Liver (tissue), 9 donors: ENCODE data around the gene HTR2A. TPM values are rescaled to one million over a fixed set of nuclear protein-coding genes. Genes with fewer than 3 reads are reported as not detected.

Experiments used
- DNase-seq: peaks from one replicate; pipeline ENCODE4 v3.0.0-alpha.2; 2017; ENCODE audit warnings: low spot score
- H3K27ac ChIP-seq, 2 donors: one replicate each; pipeline ENCODE4 v1.7.0; 2013; ENCODE audit warnings: inconsistent platforms in 2 of 2, low read length in 2 of 2, control low read depth in 1 of 2, low read depth in 1 of 2, mild to moderate bottlenecking in 1 of 2
- H3K27me3 ChIP-seq, 4 donors: one replicate each; pipeline versions ENCODE4 v1.6.1 to v1.7.0; 2013; ENCODE audit warnings: low read length in 3 of 4, inconsistent platforms in 1 of 4, mild to moderate bottlenecking in 1 of 4, moderate library complexity in 1 of 4; ENCODE audit not compliant: control insufficient read depth in 4 of 4, insufficient read depth in 4 of 4
- H3K36me3 ChIP-seq, 4 donors: one replicate each; pipeline versions ENCODE4 v1.6.1 to v1.7.0; 2013; ENCODE audit warnings: low read length in 3 of 4, mild to moderate bottlenecking in 3 of 4, low read depth in 1 of 4, moderate library complexity in 1 of 4; ENCODE audit not compliant: control insufficient read depth in 4 of 4, insufficient read depth in 3 of 4
- H3K4me1 ChIP-seq, 4 donors: one replicate each; pipeline versions ENCODE4 v1.6.1 to v1.7.0; 2013; ENCODE audit warnings: low read length in 3 of 4, mild to moderate bottlenecking in 3 of 4, moderate library complexity in 1 of 4; ENCODE audit not compliant: control insufficient read depth in 4 of 4, insufficient read depth in 4 of 4
- H3K4me3 ChIP-seq, 3 donors: one replicate each; pipeline versions ENCODE4 v1.6.1 to v1.7.0; 2013; ENCODE audit warnings: low read length in 3 of 3, control low read depth in 1 of 3, low read depth in 1 of 3, mild to moderate bottlenecking in 1 of 3
- H3K9ac ChIP-seq, 2 donors: one replicate each; pipeline ENCODE4 v1.7.0; 2013; ENCODE audit warnings: low read length in 2 of 2, mild to moderate bottlenecking in 2 of 2, moderate library complexity in 2 of 2, control low read depth in 1 of 2, low read depth in 1 of 2
- H3K9me3 ChIP-seq, 4 donors: one replicate each; pipeline versions ENCODE4 v1.6.1 to v1.7.0; 2013; ENCODE audit warnings: low read length in 3 of 4; ENCODE audit not compliant: control insufficient read depth in 4 of 4
- ATF3 ChIP-seq: IDR thresholded peaks from 2 replicates; pipeline ENCODE4 v1.6.1; 2016; ENCODE audit warnings: antibody characterized with exemption
- EGR1 ChIP-seq, 2 donors: IDR thresholded peaks; 2 replicates each; pipeline ENCODE4 v1.6.1; 2016 to 2018; ENCODE audit warnings: antibody characterized with exemption in 2 of 2, low read depth in 2 of 2
- FOXA2 ChIP-seq: IDR thresholded peaks from 2 replicates; pipeline ENCODE4 v1.6.1; 2016; ENCODE audit warnings: antibody characterized with exemption
- GABPA ChIP-seq, 2 donors: IDR thresholded peaks in 1 of 2; conservative IDR thresholded peaks in 1 of 2; 2 replicates each; pipeline ENCODE4 v1.6.1; 2016; ENCODE audit warnings: antibody characterized with exemption in 2 of 2, mild to moderate bottlenecking in 1 of 2, moderate library complexity in 1 of 2
- HNF4A ChIP-seq, 2 donors: conservative IDR thresholded peaks; 2 replicates each; pipeline ENCODE4 v1.6.1; 2016; ENCODE audit warnings: antibody characterized with exemption in 2 of 2, mild to moderate bottlenecking in 2 of 2
- HNF4G ChIP-seq: IDR thresholded peaks from 2 replicates; pipeline ENCODE4 v1.6.1; 2016; ENCODE audit warnings: antibody characterized with exemption
- NR2F2 ChIP-seq: IDR thresholded peaks from 2 replicates; pipeline ENCODE4 v1.6.1; 2016; ENCODE audit warnings: antibody characterized with exemption
- REST ChIP-seq: IDR thresholded peaks from 2 replicates; pipeline ENCODE4 v1.6.1; 2016; ENCODE audit warnings: antibody characterized with exemption, mild to moderate bottlenecking
- RXRA ChIP-seq, 2 donors: IDR thresholded peaks; 2 replicates each; pipeline ENCODE4 v1.6.1; 2017 to 2018; ENCODE audit warnings: antibody characterized with exemption in 2 of 2, mild to moderate bottlenecking in 1 of 2
- SP1 ChIP-seq: IDR thresholded peaks from 2 replicates; pipeline ENCODE4 v1.6.1; 2018; ENCODE audit warnings: antibody characterized with exemption, mild to moderate bottlenecking
- TAF1 ChIP-seq: conservative IDR thresholded peaks from 2 replicates; pipeline ENCODE4 v1.6.1; 2016; ENCODE audit warnings: antibody characterized with exemption, mild to moderate bottlenecking
- WGBS: extraction: QIAGEN DNeasy Blood & Tissue Kit; methylation state at CpG from one replicate; pipeline ENCODE4 v1.1.7; 2013; 5-methylcytosine and 5-hydroxymethylcytosine counted together
- polyA plus RNA-seq, 2 donors: library from polyadenylated mRNA; stranded (reverse) in 1 of 2; unstranded in 1 of 2; fragments of 200-250 nt in 1 of 2; fragments of >200 nt in 1 of 2; fragmentation: Nextera tagmentation in 1 of 2; extraction: Ambion mirVana in 1 of 2; gene quantifications; one replicate each; pipeline versions ENCODE4 v1.2.1 to v1.2.3, GENCODE V29; 2013 to 2015
- total RNA-seq, 2 donors: library from RNA; depleted of rRNA; stranded (reverse); fragments of >200 nt; gene quantifications; one replicate each; pipeline ENCODE4 v1.2.3, GENCODE V29; 2014
- TF ChIP-seq, protein P1 (sequence below): IDR thresholded peaks from 2 replicates; pipeline ENCODE4 v1.6.1; 2016; ENCODE audit warnings: antibody characterized with exemption
- donor health status: healthy.
- donor health status: healthy.
- donor health status: healthy.
- donor health status: healthy.
- donor health status: healthy.

HTR2A gene
- under 1 TPM; under 0.01 to 0.19 TPM for total RNA-seq
- polyA plus RNA-seq: under 1 TPM in 1 of 2 donors, not detected in 1; 0.19 TPM

DNA sequence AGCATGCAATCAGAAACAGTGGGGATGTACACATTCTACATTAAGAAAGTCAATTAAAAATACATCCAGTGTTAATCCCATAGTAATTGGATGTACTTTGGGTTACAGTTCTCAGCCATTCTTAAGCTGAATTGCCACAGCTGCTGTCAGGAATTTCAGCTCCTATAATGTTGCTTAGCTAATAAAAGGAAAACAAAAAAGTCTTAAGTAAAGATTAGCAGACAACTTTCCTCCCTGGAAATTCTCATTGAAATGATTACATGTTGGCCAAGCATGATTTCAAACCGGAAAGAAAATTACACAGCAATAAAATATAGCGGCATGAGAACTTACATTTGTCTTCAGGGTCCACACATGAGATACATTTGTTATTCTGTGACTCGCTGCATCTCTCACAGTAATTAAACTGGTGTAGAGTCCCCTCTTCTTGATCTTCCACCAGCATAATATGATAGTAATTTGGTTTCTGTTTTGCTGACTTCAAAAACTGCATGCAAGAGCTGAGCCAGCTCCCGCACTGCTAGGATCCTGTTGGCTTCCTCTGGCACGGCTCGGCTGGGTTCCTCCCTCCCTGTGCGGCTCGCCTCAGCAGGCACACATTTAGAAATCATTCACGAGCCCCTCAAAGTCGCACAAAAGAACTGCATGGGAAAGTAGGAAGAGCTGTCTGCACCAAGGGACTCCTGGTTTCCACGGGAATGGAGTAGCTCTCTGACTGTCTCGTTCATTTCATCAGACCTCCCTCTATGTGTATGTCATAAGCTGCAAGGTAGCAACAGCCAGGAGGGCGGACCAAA lies at the start of gene HTR2A:
Gene HTR2A (minus strand): TSS at position 713 of the 797 bp plus-strand sequence. CDS start 1,147 bp downstream, outside the sequence.
- Histone ChIP-seq H3K27ac (peak within 1 kb of the TSS in 1 of 2 donors; percentile 23), H3K27me3 (no peaks in the 10 kb centered on the region), H3K4me1 (peaks cover 0 to 13% (median 6%) of the 10 kb centered on the region in 4 donors), H3K9ac (no peak within 1 kb of the TSS), H3K4me3 (peak within 1 kb of the TSS; percentile 45 to 68 (median 46)), H3K9me3 (no peaks in the 10 kb centered on the region), H3K36me3 (no peaks in the 10 kb centered on the region)
- DNase-seq: no peak
- TF ChIP-seq FOXA2: no peak
- no peak for TF ChIP-seq GABPA (IDR thresholded peaks at IDR 0.05 in 1 of 2, conservative IDR thresholded peaks at IDR 0.05 in 1 of 2)
- TF ChIP-seq REST: no peak
- TF ChIP-seq HNF4G: no peak
- no peak for TF ChIP-seq TAF1
- no peak for TF ChIP-seq NR2F2
- TF ChIP-seq, protein P1, sequence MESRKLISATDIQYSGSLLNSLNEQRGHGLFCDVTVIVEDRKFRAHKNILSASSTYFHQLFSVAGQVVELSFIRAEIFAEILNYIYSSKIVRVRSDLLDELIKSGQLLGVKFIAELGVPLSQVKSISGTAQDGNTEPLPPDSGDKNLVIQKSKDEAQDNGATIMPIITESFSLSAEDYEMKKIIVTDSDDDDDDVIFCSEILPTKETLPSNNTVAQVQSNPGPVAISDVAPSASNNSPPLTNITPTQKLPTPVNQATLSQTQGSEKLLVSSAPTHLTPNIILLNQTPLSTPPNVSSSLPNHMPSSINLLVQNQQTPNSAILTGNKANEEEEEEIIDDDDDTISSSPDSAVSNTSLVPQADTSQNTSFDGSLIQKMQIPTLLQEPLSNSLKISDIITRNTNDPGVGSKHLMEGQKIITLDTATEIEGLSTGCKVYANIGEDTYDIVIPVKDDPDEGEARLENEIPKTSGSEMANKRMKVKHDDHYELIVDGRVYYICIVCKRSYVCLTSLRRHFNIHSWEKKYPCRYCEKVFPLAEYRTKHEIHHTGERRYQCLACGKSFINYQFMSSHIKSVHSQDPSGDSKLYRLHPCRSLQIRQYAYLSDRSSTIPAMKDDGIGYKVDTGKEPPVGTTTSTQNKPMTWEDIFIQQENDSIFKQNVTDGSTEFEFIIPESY: no peak
- no peak for TF ChIP-seq EGR1 (IDR thresholded peaks at IDR 0.05; ENCODE audit: low read depth in 2 of 2)
- no peak for TF ChIP-seq HNF4A (conservative IDR thresholded peaks at IDR 0.05)
- no peak for TF ChIP-seq RXRA (IDR thresholded peaks at IDR 0.05)
- no peak for TF ChIP-seq SP1
- no peak for TF ChIP-seq ATF3
- 32% methylated on average over 13 of the region's 13 CpGs for WGBS

GRCh38 chr13:46936525-46936924 lies 39.7 kb upstream of the HTR2A start:
- TF ChIP-seq SP1 (no peak), FOXA2 (no peak), EGR1 (IDR thresholded peaks at IDR 0.05; ENCODE audit: low read depth in 2 of 2) (no peak)
- Histone ChIP-seq H3K36me3 (no peaks in the 10 kb centered on the region), H3K27me3 (no peaks in the 10 kb centered on the region), H3K4me1 (no peaks in the 10 kb centered on the region), H3K27ac (no peak overlapping the region), H3K9ac (no peak overlapping the region), H3K9me3 (peaks cover 0 to 5% (median 0%) of the 10 kb centered on the region in 4 donors), H3K4me3 (no peak overlapping the region)
- 89% methylated on average over 4 of the region's 4 CpGs for WGBS
- DNase-seq: no peak
